DOHH2 (cell line): ENCODE data around the gene RAB40C.

Experiments used
- EZH2phosphoT487 ChIP-seq: fragments of 200-600 bp; sonication (generic); IDR thresholded peaks from 2 replicates; pipeline ENCODE4 v1.6.1; 2017; ENCODE audit warnings: borderline replicate concordance, mild to moderate bottlenecking, antibody characterized with exemption, low read length, moderate library complexity, mixed read lengths
- TF ChIP-seq, protein P1 (sequence below): fragments of 200-600 bp; sonication (generic); IDR thresholded peaks from one replicate; pipeline ENCODE4 v1.5.1; 2014; ENCODE audit warnings: antibody characterized with exemption, mild to moderate bottlenecking, low read depth, low read length; ENCODE audit not compliant: poor library complexity, severe bottlenecking

DNA sequence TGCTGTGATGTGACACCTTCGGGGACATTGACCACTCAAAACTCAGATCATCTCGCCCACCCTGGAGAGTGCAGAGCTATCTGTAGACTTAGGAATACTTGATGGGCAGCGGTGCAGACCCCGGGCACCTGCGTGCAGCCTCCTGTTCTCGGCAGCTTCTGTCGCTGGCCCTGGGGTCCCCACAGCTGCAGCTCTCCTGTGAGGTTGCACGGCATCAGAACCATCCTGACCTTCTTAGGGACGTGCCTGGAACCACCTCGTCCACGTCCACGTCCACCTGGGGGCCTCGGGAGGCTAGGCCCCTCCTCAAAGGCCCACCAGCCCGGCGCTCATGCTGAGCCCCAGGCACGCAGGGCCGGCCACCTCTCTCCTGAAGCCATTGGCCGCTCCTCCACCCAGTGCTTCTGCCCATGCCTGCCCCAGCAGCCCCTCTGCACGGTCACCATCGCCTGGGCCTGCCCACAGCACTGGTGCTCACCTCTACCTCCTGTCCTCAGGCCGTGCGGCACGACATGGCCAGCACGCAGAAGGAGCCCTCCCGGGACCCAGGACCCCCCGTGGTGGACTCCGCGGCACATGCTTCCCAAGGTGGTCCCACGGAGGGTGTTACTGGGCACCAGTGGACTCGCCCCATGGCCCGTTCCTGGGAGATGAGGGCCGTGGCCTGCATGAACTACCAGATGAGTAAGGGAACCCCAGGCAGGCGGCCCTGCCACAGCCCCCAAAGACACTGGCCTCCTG lies 38.6 kb downstream of the RAB40C start:
- TF ChIP-seq, protein P1, sequence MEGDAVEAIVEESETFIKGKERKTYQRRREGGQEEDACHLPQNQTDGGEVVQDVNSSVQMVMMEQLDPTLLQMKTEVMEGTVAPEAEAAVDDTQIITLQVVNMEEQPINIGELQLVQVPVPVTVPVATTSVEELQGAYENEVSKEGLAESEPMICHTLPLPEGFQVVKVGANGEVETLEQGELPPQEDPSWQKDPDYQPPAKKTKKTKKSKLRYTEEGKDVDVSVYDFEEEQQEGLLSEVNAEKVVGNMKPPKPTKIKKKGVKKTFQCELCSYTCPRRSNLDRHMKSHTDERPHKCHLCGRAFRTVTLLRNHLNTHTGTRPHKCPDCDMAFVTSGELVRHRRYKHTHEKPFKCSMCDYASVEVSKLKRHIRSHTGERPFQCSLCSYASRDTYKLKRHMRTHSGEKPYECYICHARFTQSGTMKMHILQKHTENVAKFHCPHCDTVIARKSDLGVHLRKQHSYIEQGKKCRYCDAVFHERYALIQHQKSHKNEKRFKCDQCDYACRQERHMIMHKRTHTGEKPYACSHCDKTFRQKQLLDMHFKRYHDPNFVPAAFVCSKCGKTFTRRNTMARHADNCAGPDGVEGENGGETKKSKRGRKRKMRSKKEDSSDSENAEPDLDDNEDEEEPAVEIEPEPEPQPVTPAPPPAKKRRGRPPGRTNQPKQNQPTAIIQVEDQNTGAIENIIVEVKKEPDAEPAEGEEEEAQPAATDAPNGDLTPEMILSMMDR = no peak
- TF ChIP-seq EZH2phosphoT487 = no peak
